WTC11 (cell line): Measurements from ENCODE around the gene SETD1A. TPM values are rescaled to one million over a fixed set of nuclear protein-coding genes. Genes with fewer than 3 reads are reported as not detected.

ENCODE experiments used
- ATAC-seq: fragments of 200-7000 bp; cut with Tn5 transposase; 2 replicates; pipeline ENCODE4 v1.10.0; 2021; ENCODE audit warnings: mild to moderate bottlenecking, moderate library complexity
- CTCF ChIA-PET: fragments of 300-600 bp; sonication (Branson Sonifier 250); formaldehyde crosslinking; loops from one replicate; lab custom pipeline; 2021; ENCODE audit warnings: antibody characterized with exemption; lab: Charles Lee
- POLR2A ChIA-PET: fragments of 350-600 bp; sonication (Branson Sonifier 250); formaldehyde crosslinking; loops from one replicate; lab custom pipeline; 2021; ENCODE audit warnings: antibody characterized with exemption; lab: Charles Lee
- DNase-seq: peaks from one replicate; pipeline ENCODE4 v3.0.0; 2021; ENCODE audit warnings: low spot score
- H3K27ac Mint-ChIP-seq: 2 replicates; pipeline ENCODE4 v1.8.0; 2021; ENCODE audit warnings: mixed read lengths
- H3K27me3 Mint-ChIP-seq: 2 replicates; pipeline ENCODE4 v1.8.0; 2021; ENCODE audit warnings: low read depth, mild to moderate bottlenecking, moderate library complexity, mixed read lengths
- H3K36me3 Mint-ChIP-seq: 2 replicates; pipeline ENCODE4 v1.8.0; 2021; ENCODE audit warnings: mixed read lengths
- H3K4me1 Mint-ChIP-seq: 2 replicates; pipeline ENCODE4 v1.8.0; 2022; ENCODE audit warnings: mixed read lengths
- H3K4me3 Mint-ChIP-seq: 2 replicates; pipeline ENCODE4 v1.8.0; 2021; ENCODE audit warnings: mild to moderate bottlenecking, moderate library complexity, mixed read lengths
- H3K9me3 Mint-ChIP-seq: 2 replicates; pipeline ENCODE4 v1.8.0; 2021; ENCODE audit warnings: mixed read lengths
- ETV6 ChIP-seq: sonication (generic); formaldehyde crosslinking; IDR thresholded peaks from 2 replicates; pipeline ENCODE4 v1.8.1; 2022; ENCODE audit warnings: mild to moderate bottlenecking, missing genetic modification reagents
- IRF2 ChIP-seq: sonication (generic); formaldehyde crosslinking; IDR thresholded peaks from 2 replicates; pipeline ENCODE4 v1.8.0; 2022; ENCODE audit warnings: low read depth, missing genetic modification reagents, borderline replicate concordance
- NR2C2 ChIP-seq: sonication (generic); formaldehyde crosslinking; IDR thresholded peaks from 2 replicates; pipeline ENCODE4 v1.8.0; 2022; ENCODE audit warnings: mild to moderate bottlenecking, missing genetic modification reagents
- RELA ChIP-seq: sonication (generic); formaldehyde crosslinking; IDR thresholded peaks from 2 replicates; pipeline ENCODE4 v1.8.1; 2022; ENCODE audit warnings: missing genetic modification reagents, mild to moderate bottlenecking, borderline replicate concordance
- SP1 ChIP-seq: sonication (generic); formaldehyde crosslinking; conservative IDR thresholded peaks from 2 replicates; pipeline ENCODE4 v1.8.1; 2022; ENCODE audit warnings: missing genetic modification reagents
- TEAD4 ChIP-seq: sonication (generic); formaldehyde crosslinking; IDR thresholded peaks from 2 replicates; pipeline ENCODE4 v1.8.0; 2022; ENCODE audit warnings: mild to moderate bottlenecking, missing genetic modification reagents
- ZNF138 ChIP-seq: sonication (generic); formaldehyde crosslinking; conservative IDR thresholded peaks from 2 replicates; pipeline ENCODE4 v1.8.1; 2022; ENCODE audit warnings: mild to moderate bottlenecking, moderate library complexity, missing genetic modification reagents
- ZNF219 ChIP-seq: sonication (generic); formaldehyde crosslinking; IDR thresholded peaks from 2 replicates; pipeline ENCODE4 v1.8.0; 2023; ENCODE audit warnings: missing genetic modification reagents, mild to moderate bottlenecking, borderline replicate concordance
- ZNF263 ChIP-seq: sonication (generic); formaldehyde crosslinking; IDR thresholded peaks from 2 replicates; pipeline ENCODE4 v1.8.1; 2022; ENCODE audit warnings: low read depth, mild to moderate bottlenecking, moderate library complexity, missing genetic modification reagents
- ZNF423 ChIP-seq: fragments of 250-450 bp; sonication (Bioruptor Pico); IDR thresholded peaks from 2 replicates; pipeline ENCODE4 v2.1.2; 2022; ENCODE audit warnings: mild to moderate bottlenecking, moderate library complexity
- ZNF671 ChIP-seq: fragments of 250-450 bp; sonication (Bioruptor Pico); IDR thresholded peaks from 2 replicates; pipeline ENCODE4 v1.8.0; 2021; ENCODE audit warnings: mild to moderate bottlenecking
- total RNA-seq: library from RNA; stranded (reverse); gene quantifications from 3 replicates; pipeline ENCODE4 v1.2.3, GENCODE V29; 2021
- TF ChIP-seq, protein P1 (sequence below): fragments of 250-450 bp; sonication (Bioruptor Pico); IDR thresholded peaks from 2 replicates; pipeline ENCODE4 v1.9.0; 2021; ENCODE audit warnings: mild to moderate bottlenecking, borderline replicate concordance
- TF ChIP-seq, protein P2 (sequence below): sonication (generic); formaldehyde crosslinking; IDR thresholded peaks from 2 replicates; pipeline ENCODE4 v1.8.1; 2022; ENCODE audit warnings: low read depth, mild to moderate bottlenecking, moderate library complexity, missing genetic modification reagents, borderline replicate concordance
- TF ChIP-seq, protein P3 (sequence below): fragments of 250-450 bp; sonication (Bioruptor Pico); conservative IDR thresholded peaks from 2 replicates; pipeline ENCODE4 v1.9.0; 2021; ENCODE audit warnings: mild to moderate bottlenecking
- TF ChIP-seq, protein P4 (sequence below): fragments of 200-600 bp; IDR thresholded peaks from 2 replicates; pipeline ENCODE4 v1.8.0; 2022; ENCODE audit warnings: antibody characterized with exemption
- TF ChIP-seq, protein P5 (sequence below): fragments of 250-450 bp; sonication (Bioruptor Pico); IDR thresholded peaks from 2 replicates; pipeline ENCODE4 v2.1.2; 2022; ENCODE audit warnings: mild to moderate bottlenecking, moderate library complexity

SETD1A gene
- total RNA-seq, 1 experiment from 2014 or later: 31.1 TPM

DNA sequence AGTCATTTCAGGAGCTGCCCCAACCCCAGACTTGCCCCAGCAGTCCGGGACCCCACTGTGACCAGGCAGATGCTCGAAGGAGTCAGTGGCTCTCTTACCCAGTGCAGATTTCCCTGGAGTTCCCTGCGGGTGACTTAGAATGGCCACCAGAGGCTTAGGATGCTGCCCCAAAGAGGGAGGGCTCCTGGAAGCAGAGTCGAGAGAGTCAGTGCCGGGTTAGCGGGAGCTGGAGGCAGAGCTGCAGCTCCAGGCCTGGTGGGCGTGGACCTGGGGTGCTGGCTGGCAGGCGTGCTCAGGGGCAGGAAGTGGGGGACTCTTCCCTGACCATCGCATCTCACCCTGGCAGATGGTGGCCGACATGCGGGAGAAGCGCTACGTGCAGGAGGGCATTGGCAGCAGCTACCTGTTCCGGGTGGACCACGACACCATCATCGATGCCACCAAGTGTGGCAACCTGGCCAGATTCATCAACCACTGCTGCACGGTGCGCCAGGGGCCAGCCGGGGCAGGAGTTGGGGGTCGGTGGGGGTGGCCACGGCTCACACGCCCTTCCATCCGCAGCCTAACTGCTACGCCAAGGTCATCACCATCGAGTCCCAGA is 25.8 kb downstream of the SETD1A start (continued):
- TF ChIP-seq, protein P1, sequence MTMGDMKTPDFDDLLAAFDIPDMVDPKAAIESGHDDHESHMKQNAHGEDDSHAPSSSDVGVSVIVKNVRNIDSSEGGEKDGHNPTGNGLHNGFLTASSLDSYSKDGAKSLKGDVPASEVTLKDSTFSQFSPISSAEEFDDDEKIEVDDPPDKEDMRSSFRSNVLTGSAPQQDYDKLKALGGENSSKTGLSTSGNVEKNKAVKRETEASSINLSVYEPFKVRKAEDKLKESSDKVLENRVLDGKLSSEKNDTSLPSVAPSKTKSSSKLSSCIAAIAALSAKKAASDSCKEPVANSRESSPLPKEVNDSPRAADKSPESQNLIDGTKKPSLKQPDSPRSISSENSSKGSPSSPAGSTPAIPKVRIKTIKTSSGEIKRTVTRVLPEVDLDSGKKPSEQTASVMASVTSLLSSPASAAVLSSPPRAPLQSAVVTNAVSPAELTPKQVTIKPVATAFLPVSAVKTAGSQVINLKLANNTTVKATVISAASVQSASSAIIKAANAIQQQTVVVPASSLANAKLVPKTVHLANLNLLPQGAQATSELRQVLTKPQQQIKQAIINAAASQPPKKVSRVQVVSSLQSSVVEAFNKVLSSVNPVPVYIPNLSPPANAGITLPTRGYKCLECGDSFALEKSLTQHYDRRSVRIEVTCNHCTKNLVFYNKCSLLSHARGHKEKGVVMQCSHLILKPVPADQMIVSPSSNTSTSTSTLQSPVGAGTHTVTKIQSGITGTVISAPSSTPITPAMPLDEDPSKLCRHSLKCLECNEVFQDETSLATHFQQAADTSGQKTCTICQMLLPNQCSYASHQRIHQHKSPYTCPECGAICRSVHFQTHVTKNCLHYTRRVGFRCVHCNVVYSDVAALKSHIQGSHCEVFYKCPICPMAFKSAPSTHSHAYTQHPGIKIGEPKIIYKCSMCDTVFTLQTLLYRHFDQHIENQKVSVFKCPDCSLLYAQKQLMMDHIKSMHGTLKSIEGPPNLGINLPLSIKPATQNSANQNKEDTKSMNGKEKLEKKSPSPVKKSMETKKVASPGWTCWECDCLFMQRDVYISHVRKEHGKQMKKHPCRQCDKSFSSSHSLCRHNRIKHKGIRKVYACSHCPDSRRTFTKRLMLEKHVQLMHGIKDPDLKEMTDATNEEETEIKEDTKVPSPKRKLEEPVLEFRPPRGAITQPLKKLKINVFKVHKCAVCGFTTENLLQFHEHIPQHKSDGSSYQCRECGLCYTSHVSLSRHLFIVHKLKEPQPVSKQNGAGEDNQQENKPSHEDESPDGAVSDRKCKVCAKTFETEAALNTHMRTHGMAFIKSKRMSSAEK (CRISPR knock-in tag): no peak
- no peak for TF ChIP-seq TEAD4 (CRISPR knock-in tag)
- TF ChIP-seq, protein P2, sequence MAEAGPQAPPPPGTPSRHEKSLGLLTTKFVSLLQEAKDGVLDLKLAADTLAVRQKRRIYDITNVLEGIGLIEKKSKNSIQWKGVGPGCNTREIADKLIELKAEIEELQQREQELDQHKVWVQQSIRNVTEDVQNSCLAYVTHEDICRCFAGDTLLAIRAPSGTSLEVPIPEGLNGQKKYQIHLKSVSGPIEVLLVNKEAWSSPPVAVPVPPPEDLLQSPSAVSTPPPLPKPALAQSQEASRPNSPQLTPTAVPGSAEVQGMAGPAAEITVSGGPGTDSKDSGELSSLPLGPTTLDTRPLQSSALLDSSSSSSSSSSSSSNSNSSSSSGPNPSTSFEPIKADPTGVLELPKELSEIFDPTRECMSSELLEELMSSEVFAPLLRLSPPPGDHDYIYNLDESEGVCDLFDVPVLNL (CRISPR knock-in tag): no peak

DNA sequence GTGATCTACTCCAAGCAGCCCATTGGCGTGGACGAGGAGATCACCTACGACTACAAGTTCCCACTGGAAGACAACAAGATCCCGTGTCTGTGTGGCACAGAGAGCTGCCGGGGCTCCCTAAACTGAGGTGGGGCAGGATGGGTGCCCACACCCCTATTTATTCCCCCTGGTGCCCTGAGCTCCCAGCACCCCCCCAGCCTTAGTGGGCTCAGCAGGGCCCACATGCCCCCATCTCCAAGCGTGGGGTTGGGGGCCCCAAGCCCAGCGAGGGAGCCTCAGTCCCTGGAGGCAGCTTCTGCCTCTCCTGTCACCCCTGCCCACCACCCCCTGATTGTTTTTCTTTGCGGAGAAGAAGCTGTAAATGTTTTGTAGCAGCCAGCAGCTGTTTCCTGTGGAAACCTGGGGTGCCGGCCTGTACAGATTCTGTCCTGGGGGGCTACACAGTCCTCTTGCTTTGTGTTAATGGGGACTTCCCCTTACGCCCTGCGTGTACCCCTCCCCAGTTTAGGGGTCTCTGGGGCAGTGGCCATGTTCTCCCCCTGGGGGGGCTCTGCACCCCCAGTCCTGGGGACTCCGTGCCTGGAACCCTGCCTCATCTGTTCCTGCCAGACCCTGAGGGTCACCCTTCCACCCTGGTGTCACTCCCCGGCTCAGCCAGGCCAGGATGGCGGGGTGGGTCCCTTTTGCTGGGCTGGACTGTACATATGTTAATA is 26.5 kb downstream of the SETD1A start:
- ATAC-seq: no peak
- H3K4me3 Mint-ChIP-seq: no peak overlapping the region
- peaks cover 6% of the 10 kb centered on the region for H3K4me1 Mint-ChIP-seq
- no peaks in the 10 kb centered on the region for H3K9me3 Mint-ChIP-seq
- H3K27me3 Mint-ChIP-seq: no peaks in the 10 kb centered on the region
- POLR2A ChIA-PET: interaction anchor here (0.5 to 2.2 kb wide), 7 partner anchors 49 to 290 kb away, joined by 3 to 6 read pairs (median 4); partner anchors contain the start of genes KAT8, STX4, ZNF646 and ZNF668
- CTCF ChIA-PET: interaction anchor here (0.5 to 5.1 kb wide), 70 partner anchors 8 to 497 kb away, joined by 3 to 83 read pairs (median 5); partner anchors contain the start of genes ARMC5, BCKDK, FBXL19 and KAT8
- no peak for TF ChIP-seq ZNF219
- peaks cover 12% of the 10 kb centered on the region for H3K36me3 Mint-ChIP-seq
- H3K27ac Mint-ChIP-seq: no peak overlapping the region
- no peak for DNase-seq

DNA sequence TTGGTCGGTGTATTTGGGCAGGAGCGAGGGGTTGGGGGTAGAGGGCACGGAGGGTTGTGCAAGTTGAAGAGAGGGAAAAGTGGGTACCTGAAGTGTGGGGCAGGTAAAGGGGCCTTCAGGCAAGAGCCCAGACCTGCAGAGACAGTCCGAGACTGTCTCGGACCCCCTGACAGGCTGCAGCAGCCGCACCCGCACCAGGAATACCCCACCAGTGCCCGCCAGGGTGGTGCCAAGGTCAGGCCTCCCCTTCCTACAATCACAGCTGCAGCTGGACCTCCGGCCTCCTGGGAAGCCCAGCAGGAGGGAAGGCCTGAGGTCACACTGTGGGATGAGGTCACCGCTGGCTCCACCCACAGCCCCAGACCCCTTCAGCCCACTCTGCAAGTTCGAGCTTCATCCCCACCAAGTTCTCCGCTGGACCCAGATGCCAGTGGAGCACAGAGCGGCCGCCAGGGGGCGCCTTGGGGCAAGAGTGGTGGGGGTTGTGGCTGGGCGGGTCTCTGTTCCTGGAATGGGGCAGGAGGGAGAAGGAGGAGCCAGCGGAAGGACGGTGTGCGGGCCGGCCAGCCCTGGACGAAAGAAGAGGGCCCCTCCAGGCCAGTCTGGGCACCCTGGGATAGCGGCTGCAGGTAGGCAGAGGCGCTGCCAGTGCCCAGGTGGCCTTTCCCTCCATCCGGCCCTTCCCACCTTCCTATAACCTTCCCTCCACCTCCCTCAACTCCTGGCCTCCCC is 27.3 kb downstream of the SETD1A start, which contains the start of gene HSD3B7:
HSD3B7 (plus strand) TSS at position 539 of the 732 bp plus-strand sequence. CDS start 452 bp downstream, outside the sequence.
- H3K36me3 Mint-ChIP-seq: peaks cover 12% of the 10 kb centered on the region
- DNase-seq: peak; percentile 95
- POLR2A ChIA-PET: interaction anchor here (0.5 to 2.2 kb wide), 10 partner anchors 12 to 291 kb away, joined by 3 to 6 read pairs (median 4); partner anchors contain the start of genes KAT8, SETD1A, STX4 and ZNF646
- peak; percentile 85 for ATAC-seq
- H3K4me1 Mint-ChIP-seq: peaks cover 6% of the 10 kb centered on the region
- H3K27ac Mint-ChIP-seq: 0 out of 2 replicates have a peak within 1 kb of the TSS, but pooled peaks have one; percentile 27
- H3K27me3 Mint-ChIP-seq: no peaks in the 10 kb centered on the region
- H3K4me3 Mint-ChIP-seq: peak within 1 kb of the TSS; percentile 61
- H3K9me3 Mint-ChIP-seq: no peaks in the 10 kb centered on the region
- CTCF ChIA-PET: interaction anchor here (0.5 to 5.1 kb wide), 70 partner anchors 9 to 954 kb away, joined by 3 to 83 read pairs (median 5); partner anchors contain the start of genes ARMC5, BCKDK, FBXL19 and KAT8
- no peak for TF ChIP-seq ZNF138 (CRISPR knock-in tag)
- TF ChIP-seq, protein P3, sequence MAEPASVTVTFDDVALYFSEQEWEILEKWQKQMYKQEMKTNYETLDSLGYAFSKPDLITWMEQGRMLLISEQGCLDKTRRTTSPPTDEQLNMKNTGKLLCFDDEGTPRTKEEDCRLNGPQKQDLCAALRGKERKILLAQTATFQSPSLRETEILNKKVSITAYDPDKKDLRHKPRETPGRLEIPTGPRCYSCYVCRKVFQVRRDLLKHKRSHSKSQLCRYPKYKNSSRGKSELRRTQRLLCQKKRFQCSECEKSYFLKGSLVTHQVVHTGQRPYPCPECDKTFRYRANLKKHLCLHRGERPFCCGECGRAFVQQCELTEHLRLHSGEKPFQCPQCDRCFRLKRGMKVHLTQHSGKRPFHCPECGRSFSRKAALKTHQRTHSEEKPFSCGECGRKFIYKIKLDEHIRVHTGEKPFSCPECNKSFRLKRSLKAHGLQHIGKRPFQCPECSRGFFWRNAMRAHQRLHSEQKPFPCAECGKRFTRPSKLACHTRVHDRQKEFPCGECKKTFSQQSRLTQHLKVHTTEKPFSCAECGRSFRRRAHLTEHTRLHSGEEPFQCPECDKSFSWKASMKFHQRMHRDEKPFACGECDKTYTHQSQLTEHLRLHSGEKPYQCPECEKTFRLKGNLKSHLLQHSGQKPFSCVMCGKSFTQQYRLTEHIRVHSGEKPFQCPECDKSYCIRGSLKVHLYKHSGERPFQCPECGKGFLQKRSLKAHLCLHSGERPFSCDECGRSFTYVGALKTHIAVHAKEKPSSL (CRISPR knock-in tag): no peak
- no peak for TF ChIP-seq ZNF263 (CRISPR knock-in tag)
- TF ChIP-seq IRF2 (CRISPR knock-in tag): no peak
- TF ChIP-seq ZNF219: no peak
- TF ChIP-seq, protein P4, sequence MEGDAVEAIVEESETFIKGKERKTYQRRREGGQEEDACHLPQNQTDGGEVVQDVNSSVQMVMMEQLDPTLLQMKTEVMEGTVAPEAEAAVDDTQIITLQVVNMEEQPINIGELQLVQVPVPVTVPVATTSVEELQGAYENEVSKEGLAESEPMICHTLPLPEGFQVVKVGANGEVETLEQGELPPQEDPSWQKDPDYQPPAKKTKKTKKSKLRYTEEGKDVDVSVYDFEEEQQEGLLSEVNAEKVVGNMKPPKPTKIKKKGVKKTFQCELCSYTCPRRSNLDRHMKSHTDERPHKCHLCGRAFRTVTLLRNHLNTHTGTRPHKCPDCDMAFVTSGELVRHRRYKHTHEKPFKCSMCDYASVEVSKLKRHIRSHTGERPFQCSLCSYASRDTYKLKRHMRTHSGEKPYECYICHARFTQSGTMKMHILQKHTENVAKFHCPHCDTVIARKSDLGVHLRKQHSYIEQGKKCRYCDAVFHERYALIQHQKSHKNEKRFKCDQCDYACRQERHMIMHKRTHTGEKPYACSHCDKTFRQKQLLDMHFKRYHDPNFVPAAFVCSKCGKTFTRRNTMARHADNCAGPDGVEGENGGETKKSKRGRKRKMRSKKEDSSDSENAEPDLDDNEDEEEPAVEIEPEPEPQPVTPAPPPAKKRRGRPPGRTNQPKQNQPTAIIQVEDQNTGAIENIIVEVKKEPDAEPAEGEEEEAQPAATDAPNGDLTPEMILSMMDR: peak; percentile 97
- TF ChIP-seq ZNF671 (CRISPR knock-in tag): no peak
- TF ChIP-seq ZNF423 (CRISPR knock-in tag): no peak
- TF ChIP-seq NR2C2 (CRISPR knock-in tag): no peak
- TF ChIP-seq RELA (CRISPR knock-in tag): no peak
- TF ChIP-seq, protein P5, sequence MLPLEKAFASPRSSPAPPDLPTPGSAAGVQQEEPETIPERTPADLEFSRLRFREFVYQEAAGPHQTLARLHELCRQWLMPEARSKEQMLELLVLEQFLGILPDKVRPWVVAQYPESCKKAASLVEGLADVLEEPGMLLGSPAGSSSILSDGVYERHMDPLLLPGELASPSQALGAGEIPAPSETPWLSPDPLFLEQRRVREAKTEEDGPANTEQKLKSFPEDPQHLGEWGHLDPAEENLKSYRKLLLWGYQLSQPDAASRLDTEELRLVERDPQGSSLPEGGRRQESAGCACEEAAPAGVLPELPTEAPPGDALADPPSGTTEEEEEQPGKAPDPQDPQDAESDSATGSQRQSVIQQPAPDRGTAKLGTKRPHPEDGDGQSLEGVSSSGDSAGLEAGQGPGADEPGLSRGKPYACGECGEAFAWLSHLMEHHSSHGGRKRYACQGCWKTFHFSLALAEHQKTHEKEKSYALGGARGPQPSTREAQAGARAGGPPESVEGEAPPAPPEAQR (CRISPR knock-in tag): no peak
- TF ChIP-seq ETV6 (CRISPR knock-in tag): no peak
- peak; percentile 73; the same call in 1 of the 2 replicates for TF ChIP-seq SP1 (CRISPR knock-in tag)
